ENCODE measurements around the gene CCNQ.

DNA sequence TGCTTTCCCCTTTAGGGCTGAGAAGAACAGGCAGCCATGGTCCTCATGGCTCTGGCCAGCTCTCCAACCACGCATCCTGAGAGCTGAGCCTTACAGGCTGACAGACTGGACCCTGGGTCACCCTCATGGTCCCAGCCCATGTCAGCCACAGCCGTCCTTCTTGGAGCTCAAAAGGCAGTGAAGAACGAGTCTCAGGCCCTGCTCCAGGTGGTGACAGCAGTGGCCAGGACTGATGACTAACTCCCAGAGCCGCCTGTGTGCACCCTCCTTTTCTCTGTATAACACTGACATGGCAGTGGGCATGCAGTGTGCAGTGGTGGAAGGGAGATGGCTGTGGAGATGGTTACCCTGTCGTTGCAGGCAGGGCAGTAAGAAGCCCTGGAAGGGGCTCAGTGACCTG is 37.8 kb upstream of the CCNQ start:
- TF ChIP-seq YY1 (IDR thresholded peaks at IDR 0.05; ENCODE audit: low read depth): no peak
- TF ChIP-seq RAD21 (IDR thresholded peaks at IDR 0.05; ENCODE audit: low read depth): no peak
- TF ChIP-seq FOXM1 (IDR thresholded peaks at IDR 0.05; ENCODE audit: borderline replicate concordance, low read depth): no peak
- TF ChIP-seq EP300 (IDR thresholded peaks at IDR 0.05; ENCODE audit: borderline replicate concordance): no peak
- TF ChIP-seq ZBTB7A (IDR thresholded peaks at IDR 0.05; ENCODE audit: low read depth): no peak
- no peak for TF ChIP-seq CREB1 (IDR thresholded peaks at IDR 0.05; ENCODE audit: low read depth)
- TF ChIP-seq TAF1 (IDR thresholded peaks at IDR 0.05; ENCODE audit: low read depth): no peak
- TF ChIP-seq, protein P1, sequence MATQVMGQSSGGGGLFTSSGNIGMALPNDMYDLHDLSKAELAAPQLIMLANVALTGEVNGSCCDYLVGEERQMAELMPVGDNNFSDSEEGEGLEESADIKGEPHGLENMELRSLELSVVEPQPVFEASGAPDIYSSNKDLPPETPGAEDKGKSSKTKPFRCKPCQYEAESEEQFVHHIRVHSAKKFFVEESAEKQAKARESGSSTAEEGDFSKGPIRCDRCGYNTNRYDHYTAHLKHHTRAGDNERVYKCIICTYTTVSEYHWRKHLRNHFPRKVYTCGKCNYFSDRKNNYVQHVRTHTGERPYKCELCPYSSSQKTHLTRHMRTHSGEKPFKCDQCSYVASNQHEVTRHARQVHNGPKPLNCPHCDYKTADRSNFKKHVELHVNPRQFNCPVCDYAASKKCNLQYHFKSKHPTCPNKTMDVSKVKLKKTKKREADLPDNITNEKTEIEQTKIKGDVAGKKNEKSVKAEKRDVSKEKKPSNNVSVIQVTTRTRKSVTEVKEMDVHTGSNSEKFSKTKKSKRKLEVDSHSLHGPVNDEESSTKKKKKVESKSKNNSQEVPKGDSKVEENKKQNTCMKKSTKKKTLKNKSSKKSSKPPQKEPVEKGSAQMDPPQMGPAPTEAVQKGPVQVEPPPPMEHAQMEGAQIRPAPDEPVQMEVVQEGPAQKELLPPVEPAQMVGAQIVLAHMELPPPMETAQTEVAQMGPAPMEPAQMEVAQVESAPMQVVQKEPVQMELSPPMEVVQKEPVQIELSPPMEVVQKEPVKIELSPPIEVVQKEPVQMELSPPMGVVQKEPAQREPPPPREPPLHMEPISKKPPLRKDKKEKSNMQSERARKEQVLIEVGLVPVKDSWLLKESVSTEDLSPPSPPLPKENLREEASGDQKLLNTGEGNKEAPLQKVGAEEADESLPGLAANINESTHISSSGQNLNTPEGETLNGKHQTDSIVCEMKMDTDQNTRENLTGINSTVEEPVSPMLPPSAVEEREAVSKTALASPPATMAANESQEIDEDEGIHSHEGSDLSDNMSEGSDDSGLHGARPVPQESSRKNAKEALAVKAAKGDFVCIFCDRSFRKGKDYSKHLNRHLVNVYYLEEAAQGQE (IDR thresholded peaks at IDR 0.05; ENCODE audit: low read depth): no peak
- TF ChIP-seq, protein P2, sequence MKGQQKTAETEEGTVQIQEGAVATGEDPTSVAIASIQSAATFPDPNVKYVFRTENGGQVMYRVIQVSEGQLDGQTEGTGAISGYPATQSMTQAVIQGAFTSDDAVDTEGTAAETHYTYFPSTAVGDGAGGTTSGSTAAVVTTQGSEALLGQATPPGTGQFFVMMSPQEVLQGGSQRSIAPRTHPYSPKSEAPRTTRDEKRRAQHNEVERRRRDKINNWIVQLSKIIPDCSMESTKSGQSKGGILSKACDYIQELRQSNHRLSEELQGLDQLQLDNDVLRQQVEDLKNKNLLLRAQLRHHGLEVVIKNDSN (IDR thresholded peaks at IDR 0.05): no peak
- no peak for TF ChIP-seq EGR1 (IDR thresholded peaks at IDR 0.05)

Data from Ishikawa (cell line).